GM11168 (cell line): ENCODE measurements around the gene HOXC6.

ENCODE experiments used
- in situ Hi-C: fragments of 300-500 bp; cut with MboI; formaldehyde crosslinking; loops from one replicate; pipeline ENCODE4 v1.12.0; 2022; ENCODE audit warnings: low sequenced_read_pairs; ENCODE audit not compliant: unreplicated experiment

HOXC6 gene

GRCh38 chr12:54051874-54052437 lies 23.7 kb downstream of the HOXC6 start:
- in situ Hi-C loops, result no loop called here

DNA sequence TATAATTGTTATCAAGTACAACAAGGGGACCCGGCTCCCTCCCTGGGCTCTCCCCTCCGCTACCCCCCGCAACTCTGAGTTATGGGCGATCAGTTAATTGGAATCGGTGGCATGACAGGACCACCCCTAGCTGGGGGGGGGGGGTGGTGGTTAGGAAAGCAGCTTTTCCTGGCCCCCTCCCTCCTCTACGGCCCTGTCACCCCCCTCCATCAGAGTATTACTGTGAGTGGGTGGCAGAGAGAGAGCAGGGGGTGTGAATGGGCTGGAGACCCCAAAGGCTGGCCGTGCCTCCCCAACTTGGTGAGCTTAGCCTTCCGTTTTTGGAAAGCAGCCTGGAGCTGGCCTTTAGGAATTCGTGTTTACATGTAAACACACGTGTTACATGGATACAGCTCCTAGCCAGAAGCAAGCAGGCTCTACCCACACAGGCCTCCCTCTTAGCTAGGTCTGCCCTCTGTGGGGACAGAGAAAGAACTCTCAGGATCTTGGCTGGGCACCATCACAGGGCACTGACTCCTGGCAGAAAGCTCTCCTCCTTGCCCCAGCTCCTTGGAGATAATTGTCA lies 24.3 kb downstream of the HOXC6 start:
- in situ Hi-C loops, result no loop called here

DNA sequence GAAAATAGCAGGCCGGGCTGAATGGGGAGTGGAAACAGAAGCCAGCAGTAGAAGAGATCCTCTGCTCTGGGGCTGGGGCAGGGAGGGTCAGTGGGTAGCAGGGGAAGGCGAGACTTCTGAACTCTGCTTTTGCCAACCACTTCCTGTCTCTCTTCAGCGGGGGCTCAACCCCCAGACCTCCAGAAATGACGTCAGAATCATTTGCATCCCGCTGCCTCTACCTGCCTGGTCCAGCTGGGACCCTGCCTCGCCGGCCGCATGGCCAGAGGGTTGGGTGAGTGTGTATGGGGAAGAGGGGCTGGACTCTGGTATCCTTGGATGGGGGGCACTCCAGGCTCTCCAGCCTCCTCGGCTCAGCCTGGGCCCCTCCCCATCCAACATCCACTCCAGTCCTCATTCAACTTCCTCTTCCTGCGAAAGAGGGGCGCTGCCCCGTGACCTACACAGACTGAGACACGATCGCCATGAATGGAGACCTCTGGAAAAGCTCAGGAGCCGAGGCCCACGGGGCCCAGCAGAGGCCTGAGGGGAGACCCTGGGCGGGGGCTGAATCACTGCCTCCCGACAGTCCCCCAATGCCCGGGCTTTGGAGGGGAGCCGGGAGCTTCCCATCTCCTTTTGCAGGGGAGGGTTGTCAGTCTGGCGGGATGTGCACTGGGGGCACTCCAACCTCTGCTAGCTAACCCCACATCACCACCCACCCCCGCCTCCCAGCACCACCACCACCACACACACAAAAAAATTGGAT lies 24.9 kb downstream of the HOXC6 start:
- in situ Hi-C loops, result no loop called here

GRCh38 chr12:54053751-54054741 lies 25.8 kb downstream of the HOXC6 start, which contains the start of gene HOXC4:
Gene HOXC4 (plus strand): TSS chr12:54053835. CDS start chr12:54053923, 88 bp downstream.
- in situ Hi-C loops, result no loop called here

GRCh38 chr12:54054742-54055194 lies 26.5 kb downstream of the HOXC6 start:
- in situ Hi-C loops, result no loop called here

- in situ Hi-C loops, result no loop called here
These were observed 27.3 kb downstream of the HOXC6 start for GRCh38 chr12:54055552-54055951.

- in situ Hi-C loops, result no loop called here
These were observed 27.9 kb downstream of the HOXC6 start for GRCh38 chr12:54056110-54056509.

GRCh38 chr12:54058128-54058768 lies 30.0 kb downstream of the HOXC6 start:
- in situ Hi-C loops, result no loop called here

DNA sequence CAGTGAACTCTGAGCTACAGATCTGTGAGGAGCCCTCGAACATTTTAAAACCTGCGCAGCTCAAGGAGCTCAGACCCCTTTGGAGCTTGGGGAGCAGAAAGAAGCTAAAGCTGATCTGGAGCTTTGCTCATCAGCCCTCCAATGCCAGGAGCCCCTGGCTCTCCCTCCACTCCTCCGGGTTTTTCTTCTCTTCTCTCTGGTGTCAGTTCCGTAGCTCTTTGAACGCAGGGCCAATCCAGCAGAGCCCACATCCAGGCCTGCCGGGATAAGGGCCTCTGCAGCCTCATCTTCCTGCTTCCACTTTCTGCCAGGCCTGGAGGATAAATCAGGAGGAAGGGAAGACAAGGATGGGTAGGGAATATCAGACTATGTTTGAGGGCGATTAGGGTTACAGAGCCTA lies 31.4 kb downstream of the HOXC6 start:
- in situ Hi-C loops, result no loop called here

DNA sequence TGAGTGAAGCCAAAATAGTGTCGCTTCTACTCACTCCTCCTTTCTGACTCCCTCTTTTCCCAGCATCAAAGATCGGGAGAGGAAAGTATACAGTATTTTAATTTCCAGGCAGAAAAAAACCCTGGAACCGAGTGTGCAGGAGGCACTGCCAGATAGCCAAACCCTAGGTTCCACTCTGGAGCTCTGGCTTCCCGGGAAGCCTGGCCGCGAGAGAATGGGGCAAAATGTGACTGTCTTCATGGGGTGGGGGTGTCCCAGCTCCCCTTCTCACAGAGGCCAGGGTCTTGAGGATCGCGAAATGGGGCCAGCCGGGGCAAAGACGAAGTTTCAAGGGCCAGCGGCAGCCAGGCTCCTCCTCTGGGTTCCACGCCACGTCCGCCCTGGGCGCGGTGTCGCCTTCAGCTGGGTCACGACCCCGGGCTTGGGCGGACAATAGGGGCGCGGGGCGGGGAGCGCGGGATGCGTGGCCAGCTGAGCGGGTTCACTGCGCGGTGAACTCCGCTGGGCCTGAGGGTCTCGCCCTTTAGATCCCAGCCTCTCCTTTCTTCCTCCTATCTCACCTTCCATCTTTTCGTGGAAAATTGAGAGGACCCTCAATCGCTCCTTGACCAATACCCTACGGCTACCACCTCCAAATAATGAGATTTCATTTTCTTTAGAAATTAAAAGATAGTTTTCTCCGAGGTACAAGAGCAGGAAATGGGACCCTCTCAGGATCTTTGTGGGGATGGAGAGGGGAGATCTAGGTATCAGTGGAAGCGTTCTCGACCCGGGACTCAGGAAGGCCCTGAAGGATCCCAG lies 32.1 kb downstream of the HOXC6 start:
- in situ Hi-C loops, result no loop called here

DNA sequence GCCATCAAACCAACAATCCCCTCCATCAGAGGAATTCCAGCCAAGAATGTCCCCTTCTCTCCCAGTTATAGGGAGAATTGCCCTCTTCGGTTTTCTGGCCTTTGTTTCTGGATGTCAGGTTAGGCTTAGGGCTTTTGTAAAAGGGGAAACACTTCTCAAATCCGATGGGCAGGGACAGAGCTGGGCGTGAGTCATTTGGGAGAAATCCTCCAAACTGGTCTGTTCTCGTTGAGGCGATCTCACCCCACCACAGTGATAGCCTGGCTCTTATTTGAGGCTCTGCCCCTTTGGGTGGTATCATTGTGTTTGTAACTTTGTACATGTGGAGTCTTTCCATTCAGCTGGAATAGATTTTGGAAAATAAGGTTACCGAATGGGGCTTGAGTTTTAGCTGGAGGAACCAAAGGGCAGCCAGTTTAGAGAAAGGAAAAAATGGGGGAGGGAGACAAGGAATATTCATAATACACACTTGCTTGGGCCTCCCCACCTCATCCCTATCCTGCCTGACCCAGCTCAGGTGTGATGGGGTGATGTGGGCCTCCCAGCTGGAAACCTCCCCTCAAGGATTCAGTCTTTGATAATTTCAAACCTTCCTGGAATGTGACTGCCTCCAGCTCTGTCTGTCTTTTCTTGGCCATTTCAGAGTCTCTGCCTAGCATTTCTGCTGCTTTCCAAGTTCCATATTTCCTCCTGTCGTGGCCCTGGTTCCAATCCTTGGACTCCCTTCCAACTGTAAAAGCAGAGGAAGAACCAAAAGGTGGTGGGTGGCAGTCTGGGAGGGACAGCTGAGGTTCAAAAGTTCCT lies 32.9 kb downstream of the HOXC6 start:
- in situ Hi-C loops, result no loop called here

DNA sequence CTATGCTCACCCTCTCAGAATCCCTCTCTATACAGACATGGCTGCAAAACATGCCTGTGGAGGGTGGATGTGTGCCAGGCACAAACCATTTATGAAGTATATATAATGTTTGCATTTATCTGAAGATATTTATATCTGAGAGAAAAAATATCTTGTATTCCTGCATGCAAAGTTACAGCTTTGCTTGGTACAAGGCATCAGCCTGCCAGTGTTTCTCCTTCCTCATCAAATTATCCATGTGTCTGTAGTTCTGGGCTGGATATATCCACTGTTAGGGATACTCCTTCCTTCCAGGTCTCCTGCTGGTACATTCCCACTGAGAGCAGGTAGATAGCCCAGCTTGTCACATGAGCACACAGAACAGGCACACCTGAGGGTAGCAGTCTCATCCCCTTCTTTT lies 37.4 kb downstream of the HOXC6 start:
- in situ Hi-C loops, result no loop called here

- in situ Hi-C loops, result no loop called here
These were observed 38.2 kb downstream of the HOXC6 start for GRCh38 chr12:54066408-54066807.

DNA sequence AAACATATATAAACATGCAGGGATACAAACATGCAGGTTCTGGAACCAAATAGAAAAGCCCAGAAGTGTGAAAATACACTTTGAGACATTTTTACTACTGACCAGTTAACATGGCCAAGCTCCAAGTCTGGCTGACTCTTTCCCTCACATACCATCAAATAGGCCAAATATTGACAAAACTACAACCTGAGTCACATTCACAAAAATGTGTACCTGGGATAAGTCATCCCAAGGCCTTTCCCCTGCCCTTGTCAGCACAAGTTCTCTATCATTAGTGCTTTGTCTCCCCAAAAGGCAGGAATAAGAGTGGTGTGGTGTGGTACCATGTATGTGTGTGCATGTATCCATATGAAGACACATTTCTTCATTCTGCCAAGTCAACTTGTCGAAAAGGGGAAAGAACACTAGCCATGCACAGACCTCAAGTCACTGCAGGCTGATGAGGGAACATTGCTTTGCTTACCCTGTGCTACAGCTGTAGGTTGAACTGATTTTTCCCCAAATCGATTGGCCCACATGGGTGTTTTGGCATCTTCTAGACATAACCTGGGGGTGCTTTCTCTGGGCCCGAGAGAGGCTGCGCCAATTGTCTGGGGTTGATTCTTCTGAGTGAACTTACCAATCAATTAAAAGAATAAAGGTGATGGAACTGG lies 40.3 kb downstream of the HOXC6 start:
- in situ Hi-C loops, result no loop called here

- in situ Hi-C loops, result no loop called here
These were observed 43.7 kb downstream of the HOXC6 start for GRCh38 chr12:54071942-54072341.

GRCh38 chr12:54074308-54074707 lies 46.1 kb downstream of the HOXC6 start:
- in situ Hi-C loops, result no loop called here

DNA sequence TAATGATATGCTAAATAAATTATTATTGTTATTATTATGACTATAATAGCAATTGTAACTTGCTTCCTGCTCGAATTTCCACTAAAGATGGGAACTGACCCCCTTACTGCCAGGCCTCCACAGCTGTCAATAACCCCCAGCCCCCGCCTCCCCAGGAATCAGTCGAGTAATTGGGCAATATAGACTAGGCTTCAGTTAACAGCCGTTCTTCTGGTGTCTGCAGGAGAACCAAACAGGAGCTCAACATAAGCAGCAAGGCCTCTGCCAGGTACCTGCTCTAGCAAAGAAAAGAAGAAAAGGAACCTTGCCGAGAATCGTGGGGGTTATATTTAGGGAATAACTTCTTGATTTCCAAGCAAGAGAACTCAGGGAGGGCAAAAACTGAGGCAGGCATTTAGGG lies 47.2 kb downstream of the HOXC6 start:
- in situ Hi-C loops, result no loop called here

DNA sequence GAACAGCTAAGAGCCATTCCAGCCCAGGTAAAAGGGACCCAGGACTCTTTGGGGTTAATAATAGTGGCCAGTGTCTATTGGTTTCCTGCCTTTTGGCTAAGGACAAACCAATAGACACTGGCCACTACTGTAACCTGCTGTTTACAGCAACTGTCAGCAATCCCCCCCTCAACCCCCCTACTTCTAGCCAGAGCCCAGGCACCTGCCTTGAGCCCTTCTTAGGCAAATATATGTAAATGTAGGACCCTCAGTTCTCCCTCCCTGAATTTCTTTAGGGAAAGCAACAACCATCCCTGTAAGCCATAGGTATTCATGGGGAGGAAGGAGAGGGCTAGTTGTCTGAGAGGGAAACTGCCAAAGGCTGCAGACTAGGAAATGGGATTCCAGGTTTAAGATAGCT lies 47.7 kb downstream of the HOXC6 start:
- in situ Hi-C loops, result no loop called here
